NCI-H2107 (cell line): ENCODE data around the gene COL9A3.

Experiments
- DNase-seq: peaks from one replicate; lab custom pipeline; 2025; lab: John Stamatoyannopoulos, UW

COL9A3 gene

DNA sequence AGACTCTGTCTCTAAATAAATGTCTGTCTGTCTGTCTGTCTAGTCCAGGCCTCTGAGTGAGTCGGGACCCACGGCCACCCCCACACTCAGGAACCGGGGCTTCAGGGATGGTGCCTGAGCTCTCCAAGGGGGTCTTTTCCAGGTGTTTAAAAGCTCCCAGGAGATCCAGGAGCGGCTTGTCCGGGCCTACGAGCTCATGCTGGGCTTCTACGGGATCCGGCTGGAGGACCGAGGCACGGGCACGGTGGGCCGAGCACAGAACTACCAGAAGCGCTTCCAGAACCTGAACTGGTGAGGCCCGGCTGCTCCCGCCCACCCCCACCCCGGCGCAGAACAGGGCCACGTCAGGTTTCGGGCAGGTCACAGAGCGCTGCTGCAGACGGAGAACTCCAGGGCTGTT lies 5.5 kb upstream of the COL9A3 start:
- DNase-seq, result no peak

DNA sequence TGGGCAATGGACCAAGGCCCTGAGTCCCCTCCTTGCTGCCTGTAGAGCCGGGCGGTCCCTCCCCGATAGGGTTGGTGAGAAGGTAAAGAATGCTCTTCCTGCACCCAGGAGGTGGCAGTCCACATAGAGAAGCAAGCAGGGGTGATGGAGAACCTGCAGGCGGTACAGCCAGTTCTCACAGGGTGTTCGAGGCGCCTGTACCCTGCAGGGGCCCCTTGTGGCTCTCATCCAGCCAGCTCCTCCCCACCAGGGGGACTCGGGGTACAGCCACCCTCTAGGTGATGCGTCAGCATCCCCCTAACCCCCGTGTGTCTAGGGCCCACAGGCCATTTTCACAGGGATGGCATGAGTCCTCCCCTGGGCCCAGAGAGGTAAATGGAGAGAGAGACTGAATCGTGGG lies 5.1 kb upstream of the COL9A3 start:
- DNase-seq, result no peak

DNA sequence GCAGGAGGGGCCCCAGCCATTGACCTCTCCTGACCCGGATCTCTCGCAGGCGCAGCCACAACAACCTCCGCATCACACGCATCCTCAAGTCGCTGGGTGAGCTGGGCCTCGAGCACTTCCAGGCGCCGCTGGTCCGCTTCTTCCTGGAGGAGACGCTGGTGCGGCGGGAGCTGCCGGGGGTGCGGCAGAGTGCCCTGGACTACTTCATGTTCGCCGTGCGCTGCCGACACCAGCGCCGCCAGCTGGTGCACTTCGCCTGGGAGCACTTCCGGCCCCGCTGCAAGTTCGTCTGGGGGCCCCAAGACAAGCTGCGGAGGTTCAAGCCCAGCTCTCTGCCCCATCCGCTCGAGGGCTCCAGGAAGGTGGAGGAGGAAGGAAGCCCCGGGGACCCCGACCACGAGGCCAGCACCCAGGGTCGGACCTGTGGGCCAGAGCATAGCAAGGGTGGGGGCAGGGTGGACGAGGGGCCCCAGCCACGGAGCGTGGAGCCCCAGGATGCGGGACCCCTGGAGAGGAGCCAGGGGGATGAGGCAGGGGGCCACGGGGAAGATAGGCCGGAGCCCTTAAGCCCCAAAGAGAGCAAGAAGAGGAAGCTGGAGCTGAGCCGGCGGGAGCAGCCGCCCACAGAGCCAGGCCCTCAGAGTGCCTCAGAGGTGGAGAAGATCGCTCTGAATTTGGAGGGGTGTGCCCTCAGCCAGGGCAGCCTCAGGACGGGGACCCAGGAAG lies 4.5 kb upstream of the COL9A3 start:
- no peak for DNase-seq

DNA sequence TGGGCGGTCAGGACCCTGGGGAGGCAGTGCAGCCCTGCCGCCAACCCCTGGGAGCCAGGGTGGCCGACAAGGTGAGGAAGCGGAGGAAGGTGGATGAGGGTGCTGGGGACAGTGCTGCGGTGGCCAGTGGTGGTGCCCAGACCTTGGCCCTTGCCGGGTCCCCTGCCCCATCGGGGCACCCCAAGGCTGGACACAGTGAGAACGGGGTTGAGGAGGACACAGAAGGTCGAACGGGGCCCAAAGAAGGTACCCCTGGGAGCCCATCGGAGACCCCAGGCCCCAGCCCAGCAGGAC lies 4.0 kb upstream of the COL9A3 start:
- DNase-seq, result no peak

DNA sequence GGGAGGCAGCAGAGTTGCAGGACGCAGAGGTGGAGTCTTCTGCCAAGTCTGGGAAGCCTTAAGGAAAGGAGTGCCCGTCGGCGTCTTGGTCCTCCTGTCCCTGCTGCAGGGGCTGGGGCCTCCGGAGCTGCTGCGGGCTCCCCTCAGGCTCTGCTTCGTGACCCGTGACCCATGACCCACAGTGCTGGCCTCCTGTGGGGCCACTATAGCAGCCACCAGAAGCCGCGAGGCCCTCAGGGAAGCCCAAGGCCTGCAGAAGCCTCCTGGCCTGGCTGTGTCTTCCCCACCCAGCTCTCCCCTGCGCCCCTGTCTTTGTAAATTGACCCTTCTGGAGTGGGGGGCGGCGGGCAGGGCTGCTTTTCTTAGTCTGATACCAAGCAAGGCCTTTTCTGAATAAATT lies 3.3 kb upstream of the COL9A3 start:
- DNase-seq, result no peak

DNA sequence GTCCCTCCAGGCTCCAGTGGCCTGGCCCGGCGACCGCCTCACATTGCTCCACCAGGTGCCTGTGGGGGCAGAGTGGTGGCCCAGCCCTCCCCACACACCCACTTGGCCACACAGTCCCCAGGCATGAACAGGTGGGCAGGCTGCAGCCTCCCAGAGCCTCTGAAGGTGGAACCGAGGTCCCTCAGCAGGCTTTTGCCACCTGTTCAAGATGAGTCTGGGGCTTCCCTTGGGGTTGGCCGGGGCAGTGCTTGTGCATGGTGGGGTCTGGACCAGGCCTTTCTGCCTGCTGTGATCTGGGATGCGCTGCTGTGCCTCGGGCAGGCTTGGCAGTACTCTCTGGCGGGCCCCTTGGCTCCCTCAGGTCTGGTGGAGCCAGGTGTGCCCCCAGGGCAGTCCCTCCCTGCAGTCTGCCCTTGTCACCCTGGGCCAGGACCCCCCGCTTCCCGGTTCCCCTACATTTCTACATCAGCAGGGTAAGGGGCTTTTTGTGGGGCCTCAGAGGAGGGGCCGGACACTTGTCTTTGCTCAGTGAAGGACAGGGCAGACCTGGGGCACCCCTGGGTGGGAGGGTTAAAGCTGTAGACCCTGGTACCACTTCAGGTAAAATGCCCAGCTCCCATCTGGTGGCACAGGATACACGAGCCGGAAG lies 2.7 kb upstream of the COL9A3 start:
- DNase-seq, result no peak

DNA sequence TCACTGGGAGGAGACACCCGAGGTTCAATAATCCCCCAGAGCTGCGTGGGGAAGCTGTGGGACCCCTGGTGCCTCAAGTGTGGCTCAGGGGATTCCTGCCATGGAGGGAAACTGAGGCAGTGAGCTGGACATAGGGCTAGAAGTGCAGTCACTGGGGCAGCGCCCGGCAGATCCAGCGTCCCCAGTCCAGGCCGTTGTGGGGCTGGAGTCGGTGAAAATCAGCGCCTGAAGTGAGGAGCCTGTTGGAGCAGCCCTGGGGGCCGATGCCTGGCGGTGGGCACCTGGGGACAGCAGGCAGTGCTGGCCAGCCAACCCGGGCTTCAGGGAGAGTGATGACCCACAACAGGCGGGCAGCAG lies 2.2 kb upstream of the COL9A3 start:
- no peak for DNase-seq

DNA sequence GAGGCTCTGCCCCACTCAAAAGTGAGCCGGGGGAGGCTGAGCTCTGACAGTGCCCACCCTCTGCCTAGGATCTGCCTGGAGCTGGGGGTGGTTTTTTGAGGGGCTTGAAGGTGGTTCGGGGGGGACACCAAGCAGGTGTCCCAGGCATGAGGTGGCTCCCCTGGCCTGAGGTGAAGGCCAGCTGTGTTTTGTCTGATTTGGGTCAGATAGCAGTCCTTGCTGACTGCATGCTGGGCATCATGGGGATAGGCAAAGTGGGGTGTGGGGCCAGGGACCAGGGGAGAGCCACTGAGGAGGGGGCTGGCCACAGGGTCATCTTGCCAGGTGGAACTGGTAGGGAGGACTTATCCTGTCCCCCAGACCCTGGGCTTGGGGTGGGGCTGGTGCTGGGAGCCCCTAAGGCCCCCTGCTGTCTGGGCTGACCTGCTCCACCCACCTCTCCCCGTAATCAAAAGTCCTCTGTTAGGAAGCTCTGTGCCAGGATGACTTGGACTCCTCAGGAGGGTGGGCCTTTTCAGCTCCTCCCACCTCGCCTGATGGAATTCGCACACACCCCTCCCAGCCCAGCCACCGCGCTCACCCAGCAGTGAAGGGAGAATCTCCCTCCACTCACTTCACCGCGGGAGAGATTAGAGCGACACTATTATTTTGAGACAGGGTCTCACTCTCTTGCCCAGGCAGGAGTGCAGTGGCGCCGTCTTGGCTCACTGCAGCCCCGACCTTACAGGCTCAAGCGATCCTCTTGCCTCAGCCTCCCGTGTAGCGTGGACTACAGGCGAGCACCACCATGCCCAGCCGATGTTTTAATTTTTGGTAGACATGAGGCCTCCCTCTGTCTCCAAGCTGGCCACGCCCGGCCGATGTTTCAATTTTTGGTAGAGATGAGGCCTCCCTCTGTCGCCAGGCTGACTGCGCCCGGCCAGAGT lies 1.5 kb upstream of the COL9A3 start:
- no peak for DNase-seq

DNA sequence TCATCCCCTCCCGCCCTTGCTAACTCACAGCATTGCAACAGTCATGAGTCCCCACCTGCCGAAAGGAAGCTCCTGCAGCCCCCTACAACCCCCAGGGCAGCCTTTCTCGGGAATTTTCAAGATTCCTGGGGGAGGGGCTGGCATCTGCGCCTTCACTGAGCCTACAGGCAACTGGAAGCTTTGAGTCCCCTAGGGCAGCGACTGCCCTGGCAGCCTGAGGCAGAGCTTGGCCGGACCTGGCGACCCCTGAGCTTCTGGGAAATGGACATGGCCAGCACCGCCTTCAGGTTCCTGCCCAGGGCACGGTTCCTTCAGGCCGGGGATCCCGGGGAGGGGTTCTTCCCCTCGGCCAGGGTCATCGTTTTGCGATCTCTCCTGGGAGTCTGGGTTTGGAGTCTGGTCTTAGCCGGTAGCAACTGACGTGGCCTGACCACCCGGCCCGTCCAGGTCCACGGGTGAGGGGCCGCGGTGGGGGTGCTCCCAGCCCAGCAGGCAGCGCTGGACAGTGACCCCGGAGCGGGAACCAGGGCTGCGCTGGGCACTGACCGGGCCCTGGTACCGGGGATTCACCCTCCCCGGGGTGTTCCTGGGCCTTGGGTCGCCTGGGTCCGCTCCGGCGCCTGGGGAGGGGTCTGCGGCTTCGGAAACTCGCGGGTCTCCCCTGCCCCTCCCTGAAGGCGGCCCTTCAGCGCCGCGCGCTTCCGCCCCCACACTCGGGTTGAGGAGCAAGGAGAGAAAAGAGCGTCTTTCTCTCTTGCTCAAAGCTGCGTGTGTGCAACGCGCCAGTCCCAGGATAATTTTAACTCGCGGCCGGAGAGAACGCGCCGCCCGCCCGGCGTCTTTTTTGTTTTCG lies 593 bp upstream of the COL9A3 start:
- DNase-seq, result no peak

DNA sequence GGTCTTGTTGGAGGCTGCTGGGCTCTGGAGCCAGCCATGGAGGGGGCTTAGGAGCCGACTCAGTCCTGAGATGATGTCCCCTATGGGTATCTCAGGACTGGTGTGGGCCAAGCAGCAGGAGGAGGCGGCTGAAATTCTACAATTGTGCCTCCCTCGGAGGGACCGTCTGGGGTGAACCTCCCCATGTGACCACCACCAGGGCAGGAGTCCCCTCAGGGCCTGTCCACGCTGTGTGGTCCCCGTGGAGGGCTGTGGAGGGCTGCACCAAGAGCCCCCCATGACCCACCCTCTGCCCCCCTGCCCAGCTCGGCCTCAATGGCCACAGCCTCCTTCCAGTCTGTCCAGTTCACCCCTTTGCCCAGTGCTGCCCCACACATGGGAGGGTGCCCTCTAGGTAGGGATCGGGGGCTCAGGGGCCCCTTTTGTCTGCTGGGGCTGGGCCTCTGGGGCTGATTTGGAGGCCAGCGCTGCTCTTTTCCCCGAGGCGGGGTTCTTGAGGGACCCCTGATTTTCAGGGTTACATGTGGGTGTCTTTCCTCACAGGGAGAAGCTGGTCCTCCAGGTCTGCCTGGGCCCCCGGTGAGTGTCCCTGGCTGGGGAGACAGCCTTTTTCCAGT lies 1.2 kb downstream of the COL9A3 start:
- no peak for DNase-seq

DNA sequence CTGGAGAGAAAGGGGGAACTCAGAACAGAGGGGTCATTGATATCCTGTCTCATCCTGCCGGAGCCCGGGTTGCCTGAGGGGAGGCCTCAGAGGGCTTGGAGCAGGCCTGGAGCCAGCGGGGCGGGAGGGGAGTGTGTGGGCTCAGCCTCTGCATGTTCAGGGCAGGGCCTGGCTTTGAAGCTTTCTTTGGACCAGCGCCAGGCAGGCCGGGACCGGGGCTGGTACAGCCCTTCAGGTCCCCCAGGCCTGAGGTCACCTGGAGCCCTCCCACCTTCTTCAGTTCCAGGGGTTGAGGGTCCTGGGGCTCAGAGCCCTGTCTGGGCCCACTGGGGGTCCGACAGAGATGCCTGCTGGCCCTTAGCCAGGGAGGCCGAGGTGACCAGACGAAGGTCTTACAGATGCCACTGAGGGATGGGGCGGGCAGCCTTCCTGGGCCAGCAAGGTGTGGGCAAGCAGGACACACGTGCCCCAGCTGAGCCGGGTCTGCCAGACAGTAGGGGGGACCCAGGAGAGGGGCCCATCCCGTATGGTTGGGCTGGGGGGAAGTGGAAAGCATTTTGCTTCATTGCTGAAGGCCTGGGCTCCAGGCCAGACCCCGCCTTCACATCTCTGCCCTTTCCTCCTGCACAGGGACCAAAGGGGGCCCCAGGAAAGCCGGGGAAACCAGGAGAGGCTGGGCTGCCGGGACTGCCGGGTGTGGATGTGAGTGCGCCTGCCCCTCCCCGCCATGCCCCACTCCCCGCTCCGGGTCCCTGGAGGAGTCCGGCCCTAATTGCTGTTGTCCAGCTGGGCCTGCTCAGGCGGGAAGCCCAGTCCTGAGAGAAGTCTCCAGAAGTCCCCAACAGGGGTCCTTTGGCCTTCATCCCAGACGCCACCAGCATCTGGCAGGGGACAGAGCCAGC lies 2.0 kb downstream of the COL9A3 start:
- DNase-seq, result no peak

DNA sequence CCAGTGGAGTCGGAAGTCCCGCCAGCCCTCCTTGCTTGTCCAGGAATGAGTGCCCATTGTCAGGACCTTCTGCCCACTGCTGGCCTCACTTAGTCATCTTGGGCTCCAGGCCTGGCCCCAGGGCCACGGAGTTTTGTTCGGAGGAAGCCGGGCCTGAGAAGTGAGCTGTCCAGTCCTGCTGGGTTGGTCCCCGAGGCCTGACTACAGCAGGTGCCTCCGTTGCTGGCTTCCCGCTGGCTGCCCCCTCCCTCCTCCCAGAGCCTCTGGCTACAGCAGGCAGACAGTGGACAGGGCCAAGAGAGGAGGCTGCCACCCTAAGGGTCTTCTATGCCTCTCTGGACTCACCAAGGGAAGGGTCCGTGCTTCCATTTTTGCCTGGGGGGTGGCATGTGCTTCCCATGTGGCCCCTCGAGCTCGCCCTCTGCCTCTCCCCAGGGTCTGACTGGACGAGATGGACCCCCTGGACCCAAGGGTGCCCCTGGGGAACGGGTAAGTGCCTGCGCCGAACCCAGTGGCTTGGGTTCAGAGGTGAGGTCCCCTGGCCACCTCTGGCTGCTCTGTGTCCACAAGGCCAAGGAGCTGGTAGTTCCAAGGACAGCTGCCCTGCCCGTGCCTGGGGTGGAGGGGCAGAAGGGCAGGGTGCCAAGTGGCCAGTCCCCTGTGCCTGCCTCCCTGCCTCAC lies 2.8 kb downstream of the COL9A3 start:
- DNase-seq, result no peak

DNA sequence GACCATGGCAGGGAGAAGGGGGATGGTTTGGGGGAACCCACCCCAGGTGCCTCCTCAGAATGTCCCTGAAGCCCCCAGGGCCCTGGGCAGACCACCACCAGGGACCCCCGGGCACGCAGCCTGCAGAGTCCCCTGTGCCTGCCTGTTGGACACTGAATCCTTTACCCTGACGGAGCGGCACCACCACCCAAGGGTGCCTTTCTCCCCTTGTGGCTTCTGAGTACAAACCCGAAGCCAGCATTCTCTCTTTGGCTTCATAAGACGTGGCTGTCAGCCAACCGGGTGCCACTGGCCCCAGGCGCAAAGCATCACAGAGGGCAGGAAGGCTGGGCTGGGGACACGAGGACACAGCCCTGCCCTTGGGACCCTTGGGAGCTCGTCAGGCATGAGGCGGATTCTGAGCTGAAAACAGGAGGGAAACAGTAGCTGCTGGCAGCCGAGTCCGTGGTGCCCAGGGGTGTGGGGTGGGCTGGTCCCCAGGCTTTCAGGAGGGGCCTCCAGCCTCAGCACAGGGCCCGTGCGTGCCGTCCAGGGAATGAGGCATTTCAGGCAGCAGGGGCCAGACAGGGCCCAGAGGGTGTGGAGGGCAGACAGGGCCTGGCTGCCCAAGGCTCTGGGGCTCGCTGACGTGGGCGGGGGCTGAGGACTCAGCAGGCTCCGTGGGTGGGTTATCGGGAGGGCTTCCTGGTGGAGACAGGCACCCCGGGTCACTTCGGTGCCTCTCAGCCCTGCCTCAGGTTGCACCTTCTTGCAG lies 3.5 kb downstream of the COL9A3 start:
- DNase-seq, result no peak

DNA sequence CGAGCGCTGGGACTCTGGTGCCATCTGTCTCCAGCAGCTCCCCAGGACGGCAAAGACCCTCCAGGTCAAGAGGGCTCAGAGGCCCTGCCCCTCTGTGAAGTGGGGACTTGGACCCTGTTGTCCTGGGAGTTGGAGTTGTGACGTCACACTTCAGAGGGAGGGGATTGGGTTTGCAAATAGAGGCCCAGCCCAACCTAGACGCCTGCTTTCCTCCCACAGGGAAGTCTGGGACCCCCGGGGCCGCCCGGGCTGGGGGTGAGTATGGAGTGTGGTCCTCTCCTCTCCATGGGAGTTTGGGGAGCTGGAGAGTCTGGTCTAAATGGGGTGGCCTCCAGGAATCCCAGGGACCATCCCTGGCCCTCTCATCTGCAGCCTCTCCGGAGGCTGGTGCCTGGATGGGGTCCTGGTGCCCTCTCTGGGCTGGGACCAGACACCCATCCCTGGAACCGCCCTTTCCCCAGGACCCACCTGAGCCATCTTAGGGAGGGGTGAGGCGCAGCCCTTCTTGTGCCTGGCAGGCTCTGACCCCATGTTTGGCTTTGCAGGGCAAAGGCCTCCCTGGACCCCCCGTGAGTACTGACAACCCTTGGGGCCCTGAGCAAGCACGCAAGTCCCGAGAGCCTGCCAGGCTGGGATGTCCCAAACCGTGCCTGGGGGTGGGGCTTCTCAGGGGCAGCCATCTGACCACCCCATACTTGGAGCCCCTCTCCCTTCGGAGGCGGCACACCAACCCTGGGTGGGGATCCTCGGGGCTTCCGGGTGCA lies 4.3 kb downstream of the COL9A3 start:
- DNase-seq, result no peak

DNA sequence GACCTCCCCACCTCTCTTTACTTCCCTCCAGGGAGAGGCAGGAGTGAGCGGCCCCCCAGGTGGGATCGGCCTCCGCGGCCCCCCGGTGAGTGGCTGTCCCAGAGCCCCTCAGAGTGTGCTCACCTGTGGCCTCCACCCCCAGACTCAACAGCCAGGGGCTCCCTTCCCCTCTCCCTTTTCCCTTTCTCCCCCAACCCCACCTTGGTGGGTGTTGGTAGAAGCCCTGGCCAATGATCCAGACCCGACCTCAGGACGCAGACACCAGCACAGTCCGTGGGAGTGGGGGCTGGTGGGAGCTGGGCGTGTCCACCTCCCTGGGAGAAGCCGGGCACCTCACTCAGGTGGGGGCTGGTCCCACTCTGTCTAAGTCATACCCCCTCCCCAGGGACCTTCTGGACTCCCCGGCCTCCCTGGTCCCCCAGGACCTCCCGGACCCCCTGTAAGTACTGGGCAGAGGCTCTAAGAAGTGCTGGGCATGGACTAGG lies 4.9 kb downstream of the COL9A3 start:
- no peak for DNase-seq

DNA sequence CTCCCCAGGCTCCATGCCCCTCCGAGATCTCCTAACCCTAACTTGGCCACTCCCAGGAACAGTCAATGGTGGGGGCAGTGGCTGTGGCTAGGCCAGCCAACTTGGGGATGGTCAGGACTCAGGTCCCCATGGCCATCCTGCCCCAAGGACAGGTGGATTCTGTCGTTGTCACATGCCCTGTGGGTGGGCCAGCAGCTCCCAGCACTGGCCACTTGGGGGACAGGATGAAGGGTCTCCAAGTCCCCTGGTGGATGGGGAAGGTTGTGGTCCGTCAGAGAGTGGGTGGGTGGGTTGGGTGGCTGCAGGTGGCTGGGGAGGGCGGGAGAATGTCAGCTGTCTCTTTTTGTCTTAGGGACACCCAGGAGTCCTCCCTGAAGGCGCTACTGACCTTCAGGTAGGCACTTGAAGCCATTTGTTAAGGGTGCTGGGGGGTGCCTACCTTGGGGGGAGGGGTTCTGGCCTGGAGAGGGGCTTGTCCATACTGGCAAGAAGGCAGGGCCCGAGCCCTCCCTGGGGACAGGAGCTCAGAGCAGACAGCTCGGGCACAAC lies 5.5 kb downstream of the COL9A3 start:
- no peak for DNase-seq

DNA sequence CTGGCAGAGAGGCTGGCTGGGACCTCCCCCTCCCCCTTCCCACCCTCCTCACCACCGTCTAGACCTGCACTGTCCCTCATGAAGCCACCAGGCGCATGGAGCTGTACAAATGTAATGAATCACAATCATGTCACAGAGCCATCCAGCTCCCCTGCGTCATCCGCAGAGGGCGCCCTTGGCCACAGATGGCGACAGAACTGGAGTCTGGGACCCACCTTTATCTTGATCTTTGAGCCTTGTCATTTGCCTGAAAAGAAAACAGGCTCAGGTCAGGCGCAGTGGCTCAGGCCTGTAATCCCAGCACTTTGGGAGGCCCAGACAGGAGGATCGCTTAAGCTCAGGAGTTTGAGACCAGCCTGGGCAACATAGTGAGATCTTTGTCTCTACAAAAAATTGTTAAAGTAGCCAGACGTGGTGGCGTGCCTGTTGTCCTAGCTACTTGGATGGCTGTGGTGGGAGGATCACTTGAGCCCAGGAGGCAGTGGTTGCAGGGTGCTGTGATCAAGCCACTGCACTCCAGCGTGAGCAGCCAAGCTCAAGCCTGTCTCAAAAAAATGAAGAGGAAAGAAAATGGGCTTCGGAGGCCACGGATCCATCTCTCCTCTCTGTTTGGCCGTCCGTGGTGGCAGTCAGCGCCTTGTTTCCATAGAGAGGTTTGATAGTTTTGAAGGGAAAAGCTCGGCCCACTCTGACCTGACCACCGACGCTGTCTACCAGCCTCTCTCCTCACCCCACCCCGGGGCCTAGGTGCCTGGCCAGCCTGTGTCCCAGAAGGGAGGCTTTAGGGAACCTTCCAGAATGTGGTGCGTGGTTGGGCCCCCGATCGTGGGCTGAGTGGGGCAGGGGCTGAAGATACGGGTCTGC lies 6.2 kb downstream of the COL9A3 start:
- DNase-seq, result peak; percentile 74
